ENCODE data around the gene MEF2A.
"Not testable (repeated sequence)": the region's sequence is repeated elsewhere in the genome, so short reads cannot be mapped to it uniquely, and the experiment has no call there.

Gene MEF2A

GRCh38 chr15:99656205-99656604, 90.4 kb downstream of the MEF2A start:
- no peak for DNase-seq

DNA sequence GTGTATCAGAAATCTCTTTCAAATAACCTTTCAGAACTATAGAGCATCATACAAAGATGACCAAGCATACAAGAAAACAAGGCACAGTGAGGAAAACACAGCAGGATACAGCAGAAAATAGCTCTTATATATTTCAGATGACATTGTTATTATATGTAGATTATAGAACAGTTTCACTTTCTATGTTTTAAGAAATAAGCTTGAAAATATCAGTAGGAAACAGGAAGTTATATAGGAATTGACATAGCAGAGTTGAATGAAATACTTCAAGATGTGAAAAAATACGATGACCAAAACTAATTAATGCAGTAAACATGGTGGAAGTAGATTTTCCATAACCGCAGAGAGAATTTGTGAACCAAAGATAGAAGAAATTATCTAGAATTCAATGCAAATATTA, 92.2 kb downstream of the MEF2A start:
- no peak for DNase-seq

DNA sequence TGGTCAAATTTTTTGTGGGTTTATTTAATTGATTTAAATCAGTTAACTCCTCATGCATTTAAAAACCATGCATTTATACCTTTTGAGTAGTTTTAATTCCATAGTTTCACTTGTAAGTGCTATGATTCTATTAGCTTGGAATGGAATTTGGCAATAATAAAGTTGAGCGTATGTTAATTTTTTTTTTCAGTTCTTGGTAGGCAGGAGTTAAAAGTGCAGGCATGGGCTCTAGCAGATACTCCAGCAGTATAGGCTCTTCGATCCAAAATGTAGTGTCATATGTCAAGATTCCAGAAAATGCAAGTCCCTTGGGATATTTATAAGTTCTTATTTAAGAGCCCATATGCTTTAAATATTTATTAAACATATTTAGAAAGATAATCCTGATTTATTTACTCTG, 97.1 kb downstream of the MEF2A start:
- DNase-seq, result no peak

DNA sequence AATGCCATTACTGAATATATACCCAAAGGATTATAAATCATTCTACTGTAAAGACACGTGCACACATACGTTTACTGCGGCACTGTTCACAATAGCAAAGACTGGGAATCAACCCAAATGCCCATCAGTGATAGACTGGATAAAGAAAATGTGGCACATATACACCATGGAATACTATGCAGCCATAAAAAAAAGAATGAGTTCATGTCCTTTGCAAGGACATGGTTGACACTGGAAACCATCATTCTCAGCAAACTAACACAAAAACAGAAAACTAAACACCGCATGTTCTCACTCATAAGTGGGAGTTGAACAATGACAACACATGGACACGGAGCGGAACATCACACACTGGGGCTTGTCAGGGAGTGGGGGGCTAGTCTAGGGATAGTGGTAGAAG, 100.3 kb downstream of the MEF2A start:
- DNase-seq, result not testable (repeated sequence)

DNA sequence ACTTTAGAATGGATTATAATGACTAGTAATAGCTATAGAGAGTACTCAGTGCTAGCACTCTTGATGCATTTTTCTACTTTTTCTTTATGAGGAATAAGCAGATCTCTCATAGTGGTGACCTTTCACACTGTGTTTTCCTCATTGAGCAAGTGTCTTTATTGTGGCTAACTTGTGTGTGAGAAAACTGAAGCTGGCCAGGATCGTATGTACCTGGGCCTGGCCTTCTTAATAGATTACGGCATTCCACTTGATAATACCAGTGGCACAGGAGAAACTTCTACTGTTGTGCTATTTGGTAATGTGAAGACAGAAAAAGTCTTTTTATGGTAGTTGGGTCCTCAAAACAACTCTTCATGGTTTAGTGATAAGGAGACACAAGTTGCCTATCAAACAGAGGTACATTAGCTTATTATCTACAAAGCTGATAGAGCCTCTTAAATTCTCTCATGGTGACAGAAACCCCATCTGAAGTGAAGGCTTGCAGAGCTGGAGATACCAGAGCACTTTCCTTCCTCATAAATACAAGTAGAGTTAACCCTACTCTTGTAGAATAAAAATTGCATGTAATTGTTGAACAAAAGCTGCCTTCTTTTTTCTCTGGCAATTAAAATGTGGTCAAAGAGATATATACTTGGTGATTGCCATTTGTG, 102.9 kb downstream of the MEF2A start:
- no peak for DNase-seq

DNA sequence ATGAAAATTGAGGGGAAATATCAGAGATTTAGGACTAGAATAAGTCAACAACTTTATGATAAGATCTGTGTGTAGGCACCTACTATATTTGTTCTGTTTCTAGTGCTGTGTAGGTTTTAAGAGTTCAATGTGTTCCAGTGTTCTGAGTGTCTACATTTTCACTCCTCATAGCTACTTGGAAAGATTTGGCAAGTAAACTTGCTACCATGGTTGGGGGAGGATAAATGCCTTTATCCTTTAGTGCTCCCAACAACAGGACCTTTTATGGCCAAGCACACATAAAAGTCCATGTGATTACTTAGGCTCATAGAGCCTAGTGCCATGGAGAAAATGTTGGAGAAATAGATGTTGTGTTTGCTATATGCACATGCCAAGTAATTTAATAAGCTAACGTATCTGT, 103.5 kb downstream of the MEF2A start:
- no peak for DNase-seq

GRCh38 chr15:99671926-99672635, 106.3 kb downstream of the MEF2A start:
- DNase-seq, result no peak

DNA sequence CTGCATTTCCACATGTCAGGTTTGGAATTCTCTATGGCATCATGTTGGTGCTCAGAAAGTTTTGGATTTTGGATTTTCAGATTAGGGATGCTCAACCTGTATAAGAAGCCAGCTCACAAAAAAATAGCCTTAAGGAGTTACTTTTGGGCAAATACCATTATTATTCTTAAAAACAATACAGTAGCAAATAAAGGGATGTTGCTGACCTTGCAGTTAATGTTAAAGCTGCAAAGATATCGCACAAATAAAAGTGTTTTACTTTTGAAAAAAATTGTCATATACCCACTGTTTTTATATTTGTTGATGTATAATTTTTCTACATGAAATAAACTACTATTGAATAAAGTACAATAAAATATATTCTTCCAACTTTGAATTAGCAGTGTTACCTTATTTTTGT, 107.3 kb downstream of the MEF2A start:
- no peak for DNase-seq

DNA sequence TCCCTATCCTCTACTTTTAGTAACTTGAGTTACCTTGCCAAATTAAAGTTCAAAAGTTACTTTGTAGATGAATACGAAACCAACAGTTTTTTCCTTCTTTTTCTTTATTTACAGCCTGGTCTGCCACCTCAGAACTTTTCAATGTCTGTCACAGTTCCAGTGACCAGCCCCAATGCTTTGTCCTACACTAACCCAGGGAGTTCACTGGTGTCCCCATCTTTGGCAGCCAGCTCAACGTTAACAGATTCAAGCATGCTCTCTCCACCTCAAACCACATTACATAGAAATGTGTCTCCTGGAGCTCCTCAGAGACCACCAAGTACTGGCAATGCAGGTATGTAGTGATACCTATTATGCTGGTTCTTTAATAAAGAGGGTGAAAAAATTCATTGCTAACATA, 108.5 kb downstream of the MEF2A start:
- no peak for DNase-seq

GRCh38 chr15:99677540-99678134, 111.9 kb downstream of the MEF2A start:
- DNase-seq, result no peak

GRCh38 chr15:99680276-99680675, 114.5 kb downstream of the MEF2A start:
- no peak for DNase-seq

DNA sequence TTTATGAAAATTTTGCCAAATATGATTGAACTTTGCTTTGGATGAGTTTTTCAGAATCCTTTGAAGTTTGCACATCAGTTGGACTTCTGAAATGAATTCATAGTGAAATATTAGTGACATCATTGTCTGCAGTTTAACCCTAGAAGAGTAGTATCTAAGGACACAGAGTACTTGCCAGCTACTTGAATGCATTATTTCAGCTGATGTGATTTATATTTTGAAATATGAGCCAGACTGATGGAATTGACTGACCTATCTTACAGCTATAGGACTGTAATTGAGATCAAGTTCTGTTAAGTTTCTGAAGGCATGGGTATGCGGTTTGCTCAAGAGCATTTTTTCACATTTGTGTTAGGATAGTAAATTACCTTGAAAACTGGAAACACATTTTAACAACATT, 116.2 kb downstream of the MEF2A start:
- no peak for DNase-seq

GRCh38 chr15:99682455-99682854, 116.7 kb downstream of the MEF2A start:
- no peak for DNase-seq

GRCh38 chr15:99683000-99683670, 117.4 kb downstream of the MEF2A start:
- no peak for DNase-seq

- no peak for DNase-seq
These were observed 120.5 kb downstream of the MEF2A start for GRCh38 chr15:99686290-99686689.

- no peak for DNase-seq
These were observed 127.0 kb downstream of the MEF2A start for GRCh38 chr15:99692825-99693224.

DNA sequence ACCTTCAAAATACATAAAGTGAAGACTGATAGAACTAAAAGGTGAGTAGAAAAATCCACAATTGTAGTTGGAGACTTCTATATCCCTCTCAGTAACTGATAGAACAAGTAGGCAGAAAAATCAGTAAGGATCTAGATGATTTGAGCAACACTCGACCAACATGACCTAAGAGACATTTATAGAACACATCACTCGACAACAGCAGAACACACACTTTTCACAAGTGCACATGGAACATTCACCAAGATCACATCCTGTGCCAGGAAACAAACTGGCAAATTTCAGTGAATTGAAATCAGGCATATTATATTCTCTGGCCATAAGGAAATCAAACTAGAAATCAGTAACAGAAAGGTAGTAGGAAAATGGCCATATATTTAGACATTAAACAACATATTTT, 130.3 kb downstream of the MEF2A start:
- no peak for DNase-seq

- DNase-seq, result no peak
These were observed 137.3 kb downstream of the MEF2A start for GRCh38 chr15:99702895-99703602.

DNA sequence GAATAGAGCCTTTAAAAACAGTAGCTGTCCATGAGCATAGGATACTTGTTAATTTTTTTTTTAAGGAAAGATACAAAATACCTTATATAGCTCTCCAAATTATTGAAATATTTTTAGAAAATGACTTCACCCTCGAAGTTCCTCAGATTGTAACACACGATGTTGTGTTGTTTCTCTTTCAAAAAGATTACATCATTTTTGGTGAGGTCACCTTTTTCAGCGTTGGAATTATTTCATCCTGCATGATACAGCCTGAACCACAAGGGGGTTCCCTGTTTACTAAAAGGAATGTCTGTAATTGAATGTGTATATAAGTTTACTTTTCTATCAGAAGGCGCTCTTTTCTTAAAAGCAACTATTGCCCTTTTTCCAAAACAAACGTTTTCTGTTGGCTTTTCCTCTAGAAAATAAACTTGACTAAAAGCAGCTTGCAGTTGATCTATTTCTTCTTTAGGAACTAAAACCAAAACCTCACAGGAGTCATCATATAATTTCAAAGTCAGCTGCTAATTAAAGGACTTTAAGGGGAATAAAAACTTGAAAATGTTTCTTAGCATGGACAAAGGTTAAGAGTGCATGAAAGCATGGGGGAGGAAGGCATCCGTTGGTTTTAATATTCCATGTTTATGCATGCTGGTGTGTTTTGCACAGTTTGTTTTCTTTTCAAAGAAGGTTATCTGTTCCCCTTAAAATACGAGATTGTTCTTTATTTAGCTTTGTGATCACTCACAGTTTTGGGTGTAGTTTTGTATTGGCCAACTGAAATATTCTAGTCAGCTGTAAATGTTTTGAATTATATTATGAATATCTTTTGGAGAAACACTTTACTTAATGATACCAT, 138.0 kb downstream of the MEF2A start:
- no peak for DNase-seq

- peak; percentile 15 for DNase-seq
These were observed 138.7 kb downstream of the MEF2A start for GRCh38 chr15:99704444-99704838.

DNA sequence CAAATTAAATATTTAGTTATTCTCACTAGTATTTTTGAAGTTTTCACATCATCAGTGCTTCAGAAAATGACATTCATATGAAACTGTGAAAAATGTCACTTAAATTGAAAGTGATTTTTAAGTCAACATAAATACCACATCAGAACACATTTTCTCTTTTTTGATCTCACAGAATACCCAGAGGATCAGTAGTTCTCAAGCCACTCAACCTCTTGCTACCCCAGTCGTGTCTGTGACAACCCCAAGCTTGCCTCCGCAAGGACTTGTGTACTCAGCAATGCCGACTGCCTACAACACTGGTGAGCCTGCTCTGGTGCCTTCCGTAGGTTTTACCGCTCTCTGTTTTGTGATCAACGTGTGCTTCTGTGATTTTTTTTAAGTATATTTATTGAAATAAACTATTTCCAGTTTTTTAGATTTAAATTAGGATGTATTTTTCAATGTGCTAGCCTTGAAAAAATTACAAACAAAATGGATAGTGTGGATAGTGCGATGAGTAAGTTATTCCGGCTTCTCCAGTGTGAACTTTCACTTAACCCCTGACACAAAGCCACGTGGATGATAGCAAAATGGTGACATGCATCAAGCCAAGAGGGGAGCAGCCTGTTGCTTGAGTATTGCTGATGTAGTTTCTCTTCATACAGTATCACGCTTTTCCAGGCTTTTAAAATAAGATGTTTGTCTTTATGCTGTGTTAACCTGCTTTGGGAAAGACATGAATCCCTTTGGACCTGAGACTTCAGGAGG, 140.9 kb downstream of the MEF2A start:
- no peak for DNase-seq
